ENCODE results near the gene RAPGEF6.

RAPGEF6 gene

DNA sequence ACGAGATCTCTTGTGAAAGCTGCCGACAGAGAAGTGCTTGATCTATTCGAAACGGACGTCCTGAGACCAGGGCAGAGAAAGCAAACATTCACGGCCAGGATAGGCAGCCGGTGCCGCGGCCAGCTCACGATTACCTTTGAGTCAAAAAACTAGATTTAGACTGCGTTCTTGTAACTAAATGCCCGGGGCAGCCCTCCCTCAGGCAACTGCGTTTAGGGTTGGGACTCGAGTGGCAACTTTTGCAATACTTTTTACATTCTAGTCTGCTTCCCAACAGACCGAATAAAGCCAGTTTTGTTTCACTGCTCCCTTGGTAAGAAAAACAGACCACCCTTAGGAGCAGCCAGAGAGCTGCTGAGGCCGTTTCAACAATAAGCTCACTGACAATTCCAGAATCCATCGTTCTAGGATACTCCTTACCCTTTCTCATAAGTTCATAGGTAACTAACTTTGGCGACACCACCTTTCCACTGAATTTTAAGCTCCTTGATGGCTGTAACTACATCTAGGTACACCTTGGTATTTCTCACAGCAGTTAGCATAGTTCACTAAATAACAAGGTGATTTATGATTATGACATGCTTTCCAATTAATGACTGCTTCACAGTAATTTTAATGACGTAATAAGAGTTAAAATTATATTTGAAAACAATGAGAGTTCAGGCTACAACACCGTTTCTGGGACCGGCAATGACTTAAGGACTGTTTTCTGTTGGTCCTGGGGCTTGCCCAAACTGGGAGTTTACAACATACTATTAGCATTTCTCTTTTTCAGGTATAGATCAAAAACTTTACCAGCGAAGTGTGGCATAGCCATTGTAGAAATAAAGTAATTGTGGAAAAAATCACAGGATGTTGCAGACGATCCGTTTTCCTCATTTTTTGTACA is 899 bp upstream of the RAPGEF6 start:
- TF ChIP-seq, protein P1, sequence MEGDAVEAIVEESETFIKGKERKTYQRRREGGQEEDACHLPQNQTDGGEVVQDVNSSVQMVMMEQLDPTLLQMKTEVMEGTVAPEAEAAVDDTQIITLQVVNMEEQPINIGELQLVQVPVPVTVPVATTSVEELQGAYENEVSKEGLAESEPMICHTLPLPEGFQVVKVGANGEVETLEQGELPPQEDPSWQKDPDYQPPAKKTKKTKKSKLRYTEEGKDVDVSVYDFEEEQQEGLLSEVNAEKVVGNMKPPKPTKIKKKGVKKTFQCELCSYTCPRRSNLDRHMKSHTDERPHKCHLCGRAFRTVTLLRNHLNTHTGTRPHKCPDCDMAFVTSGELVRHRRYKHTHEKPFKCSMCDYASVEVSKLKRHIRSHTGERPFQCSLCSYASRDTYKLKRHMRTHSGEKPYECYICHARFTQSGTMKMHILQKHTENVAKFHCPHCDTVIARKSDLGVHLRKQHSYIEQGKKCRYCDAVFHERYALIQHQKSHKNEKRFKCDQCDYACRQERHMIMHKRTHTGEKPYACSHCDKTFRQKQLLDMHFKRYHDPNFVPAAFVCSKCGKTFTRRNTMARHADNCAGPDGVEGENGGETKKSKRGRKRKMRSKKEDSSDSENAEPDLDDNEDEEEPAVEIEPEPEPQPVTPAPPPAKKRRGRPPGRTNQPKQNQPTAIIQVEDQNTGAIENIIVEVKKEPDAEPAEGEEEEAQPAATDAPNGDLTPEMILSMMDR (conservative IDR thresholded peaks at IDR 0.05; ENCODE audit: low read depth, low read length), result no peak
- peak; percentile 65 for DNase-seq (ENCODE audit: low read depth)
- H3K4me3 ChIP-seq (ENCODE audit: low read depth, low read length), result peak overlapping the region; percentile 63

GRCh38 chr5:131634666-131634995 is 398 bp downstream of the RAPGEF6 start:
- peak overlapping the region; percentile 77 for H3K4me3 ChIP-seq (ENCODE audit: low read depth, low read length)
- TF ChIP-seq, protein P1 (conservative IDR thresholded peaks at IDR 0.05; ENCODE audit: low read depth, low read length), result peak; percentile 7
- peak; percentile 55 for DNase-seq (ENCODE audit: low read depth)

DNA sequence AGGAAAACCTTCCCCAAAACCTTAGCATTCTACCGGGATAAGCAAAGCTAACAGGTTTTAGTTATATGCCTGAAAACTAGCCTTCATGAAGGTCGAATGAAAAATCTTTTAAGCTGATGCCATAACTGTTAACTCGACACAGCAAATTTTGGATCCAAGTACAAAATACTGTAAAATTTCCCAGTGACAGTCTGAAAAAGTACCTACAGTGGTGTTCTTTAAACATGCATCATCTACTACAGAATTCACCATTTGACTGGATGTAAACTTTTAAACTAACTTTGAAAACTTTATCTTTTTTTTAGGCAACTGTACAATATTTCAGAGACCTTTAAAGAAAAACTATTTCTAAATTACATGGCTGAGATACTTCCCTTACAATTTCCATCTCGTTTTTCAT is 791 bp downstream of the RAPGEF6 start:
- TF ChIP-seq, protein P1 (conservative IDR thresholded peaks at IDR 0.05; ENCODE audit: low read depth, low read length), result no peak
- no peak for DNase-seq (ENCODE audit: low read depth)
- peak overlapping the region; percentile 77 for H3K4me3 ChIP-seq (ENCODE audit: low read depth, low read length)

DNA sequence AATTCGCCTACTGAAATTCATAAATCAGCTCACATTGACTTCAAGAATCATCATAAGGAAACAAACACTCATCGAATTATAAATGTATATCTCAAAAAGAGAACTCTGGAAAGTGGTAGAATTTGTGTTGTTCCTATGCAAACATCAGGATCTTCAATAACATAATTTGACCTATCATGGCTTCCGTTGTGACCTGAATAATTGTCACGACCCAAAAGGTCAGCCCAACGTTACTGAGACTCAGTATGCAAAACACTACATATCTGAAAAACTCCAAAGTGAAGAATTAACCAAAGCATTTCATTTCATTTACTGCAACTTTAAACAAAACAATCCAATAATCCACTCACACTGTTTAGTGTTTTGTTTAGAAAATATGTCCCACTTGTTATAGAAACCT is 1.2 kb downstream of the RAPGEF6 start:
- no peak for DNase-seq (ENCODE audit: low read depth)

GRCh38 chr5:131630963-131631350 is 4.1 kb downstream of the RAPGEF6 start:
- no peak for DNase-seq (ENCODE audit: low read depth)
- TF ChIP-seq, protein P1 (conservative IDR thresholded peaks at IDR 0.05; ENCODE audit: low read depth, low read length), result no peak
- H3K4me3 ChIP-seq (ENCODE audit: low read depth, low read length), result no peak overlapping the region

More for the DNA sequence above, 1.2 kb downstream of the RAPGEF6 start:
- TF ChIP-seq, protein P1 (conservative IDR thresholded peaks at IDR 0.05; ENCODE audit: low read depth, low read length), result no peak
- H3K4me3 ChIP-seq (ENCODE audit: low read depth, low read length), result peak overlapping the region; percentile 77

- TF ChIP-seq, protein P1 (conservative IDR thresholded peaks at IDR 0.05; ENCODE audit: low read depth, low read length), result no peak
- H3K4me3 ChIP-seq (ENCODE audit: low read depth, low read length), result no peak overlapping the region
- no peak for DNase-seq (ENCODE audit: low read depth)
Observed at GRCh38 chr5:131630208-131630962, 4.6 kb downstream of the RAPGEF6 start.
